IPS-18c (cell line): Measurements from ENCODE around the gene ST8SIA1.

Experiments
- H3K4me3 ChIP-seq: 2 replicates; pipeline ENCODE4 v1.7.0; 2013; ENCODE audit warnings: low read depth, mild to moderate bottlenecking, low read length, moderate library complexity; ENCODE audit not compliant: insufficient read depth
- H3K9me3 ChIP-seq: one replicate; pipeline ENCODE4 v1.6.1; 2013; ENCODE audit warnings: mild to moderate bottlenecking, low read length, moderate library complexity; ENCODE audit not compliant: control insufficient read depth, insufficient read depth

The ST8SIA1 gene

GRCh38 chr12:22264380-22264779, 70.1 kb downstream of the ST8SIA1 start:
- Histone ChIP-seq H3K9me3 (peaks cover 4% of the 10 kb centered on the region), H3K4me3 (no peak overlapping the region)

GRCh38 chr12:22262309-22262708, 72.2 kb downstream of the ST8SIA1 start:
- H3K9me3 ChIP-seq: no peaks in the 10 kb centered on the region
- no peak overlapping the region for H3K4me3 ChIP-seq

GRCh38 chr12:22257100-22257499, 77.4 kb downstream of the ST8SIA1 start:
- no peaks in the 10 kb centered on the region for H3K9me3 ChIP-seq
- no peak overlapping the region for H3K4me3 ChIP-seq

GRCh38 chr12:22256605-22257004, 77.9 kb downstream of the ST8SIA1 start:
- Histone ChIP-seq H3K9me3 (no peaks in the 10 kb centered on the region), H3K4me3 (no peak overlapping the region)

- H3K9me3 ChIP-seq: no peaks in the 10 kb centered on the region
- H3K4me3 ChIP-seq: no peak overlapping the region
These were observed 78.5 kb downstream of the ST8SIA1 start for GRCh38 chr12:22256041-22256441.

- no peaks in the 10 kb centered on the region for H3K9me3 ChIP-seq
- no peak overlapping the region for H3K4me3 ChIP-seq
These were observed 79.4 kb downstream of the ST8SIA1 start for GRCh38 chr12:22255097-22255496.

- no peaks in the 10 kb centered on the region for H3K9me3 ChIP-seq
- no peak overlapping the region for H3K4me3 ChIP-seq
These were observed 80.0 kb downstream of the ST8SIA1 start for GRCh38 chr12:22254478-22254877.

- Histone ChIP-seq H3K4me3 (no peak overlapping the region), H3K9me3 (no peaks in the 10 kb centered on the region)
These were observed 82.5 kb downstream of the ST8SIA1 start for GRCh38 chr12:22252057-22252456.

- Histone ChIP-seq H3K9me3 (no peaks in the 10 kb centered on the region), H3K4me3 (no peak overlapping the region)
These were observed 83.7 kb downstream of the ST8SIA1 start for GRCh38 chr12:22250762-22251161.

- H3K4me3 ChIP-seq: no peak overlapping the region
- H3K9me3 ChIP-seq: no peaks in the 10 kb centered on the region
These were observed 85.9 kb downstream of the ST8SIA1 start for GRCh38 chr12:22248571-22249115.

GRCh38 chr12:22248121-22248520, 86.4 kb downstream of the ST8SIA1 start:
- Histone ChIP-seq H3K9me3 (no peaks in the 10 kb centered on the region), H3K4me3 (no peak overlapping the region)

- H3K4me3 ChIP-seq: no peak overlapping the region
These were observed 88.2 kb downstream of the ST8SIA1 start for GRCh38 chr12:22246217-22246846.

GRCh38 chr12:22242726-22243125, 91.8 kb downstream of the ST8SIA1 start:
- H3K4me3 ChIP-seq: no peak overlapping the region

More at GRCh38 chr12:22246217-22246846, 88.2 kb downstream of the ST8SIA1 start:
- no peaks in the 10 kb centered on the region for H3K9me3 ChIP-seq

GRCh38 chr12:22238211-22238610, 96.3 kb downstream of the ST8SIA1 start:
- H3K4me3 ChIP-seq: no peak overlapping the region
- no peaks in the 10 kb centered on the region for H3K9me3 ChIP-seq

More at GRCh38 chr12:22242726-22243125, 91.8 kb downstream of the ST8SIA1 start:
- H3K9me3 ChIP-seq: no peaks in the 10 kb centered on the region

GRCh38 chr12:22234561-22234960, 99.9 kb downstream of the ST8SIA1 start:
- H3K4me3 ChIP-seq: no peak overlapping the region
- H3K9me3 ChIP-seq: no peaks in the 10 kb centered on the region

- H3K9me3 ChIP-seq: no peaks in the 10 kb centered on the region
- H3K4me3 ChIP-seq: no peak overlapping the region
These were observed 102.7 kb downstream of the ST8SIA1 start for GRCh38 chr12:22231836-22232235.

GRCh38 chr12:22231078-22231477, 103.4 kb downstream of the ST8SIA1 start:
- Histone ChIP-seq H3K9me3 (no peaks in the 10 kb centered on the region), H3K4me3 (no peak overlapping the region)

- H3K9me3 ChIP-seq: no peaks in the 10 kb centered on the region
- no peak overlapping the region for H3K4me3 ChIP-seq
These were observed 104.2 kb downstream of the ST8SIA1 start for GRCh38 chr12:22230280-22230794.
